Stimulated activated CD8-positive, alpha-beta memory T cell treated with anti-CD3 and anti-CD28 coated beads, Interleukin-7, amount 100 ng/mL, for 24 hours (primary cell): ENCODE measurements around the gene LAD1.

Experiments used
- DNase-seq: peaks from one replicate; pipeline ENCODE4 v3.0.0-alpha.2; 2020; ENCODE audit warnings: low read depth

The LAD1 gene

DNA sequence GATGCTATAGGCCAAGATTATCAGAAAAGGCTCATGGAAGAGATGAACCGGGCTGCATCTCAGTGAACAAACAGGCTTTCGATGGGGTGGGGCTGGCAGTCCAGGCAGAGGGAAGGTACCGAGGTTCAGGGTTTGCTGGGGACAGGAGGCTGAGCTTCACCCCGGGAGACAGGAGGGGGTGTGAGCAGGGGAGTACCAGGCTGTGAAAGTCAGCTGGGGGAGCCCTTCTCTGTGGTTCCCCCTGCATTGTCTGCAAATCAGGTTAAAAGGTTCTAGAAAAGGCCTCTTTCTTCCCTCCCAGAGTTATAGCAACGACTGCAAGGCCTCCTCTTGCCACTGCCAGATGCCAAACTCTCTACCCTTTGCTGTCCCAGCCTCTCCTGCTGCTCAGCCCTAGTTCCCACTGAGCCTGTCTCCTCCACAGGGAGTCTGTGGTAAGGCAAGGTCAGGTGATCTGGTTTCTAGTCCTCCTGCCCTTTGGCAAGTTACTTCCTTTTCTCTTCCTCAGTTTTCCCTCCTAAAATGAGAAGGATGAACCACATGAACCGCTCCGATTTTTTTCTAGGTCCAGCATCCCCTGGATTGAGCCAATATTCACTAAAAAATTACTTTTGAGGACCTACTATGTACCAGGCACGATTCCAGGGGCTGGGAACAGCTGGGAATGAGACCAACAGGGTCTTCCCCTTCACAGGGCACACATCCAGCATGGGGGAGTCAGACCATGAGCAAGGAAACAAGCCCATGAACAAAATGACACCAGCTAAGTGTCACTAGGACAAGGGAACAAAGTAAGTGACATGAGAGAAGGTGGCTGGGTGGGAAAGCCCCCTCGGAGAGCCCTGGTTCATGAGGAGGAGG, 7.2 kb downstream of the LAD1 start:
- DNase-seq, result no peak

- no peak for DNase-seq
Observed at GRCh38 chr1:201391225-201391624, 7.9 kb downstream of the LAD1 start.

GRCh38 chr1:201389051-201389450, 10.1 kb downstream of the LAD1 start:
- DNase-seq, result no peak

- DNase-seq, result no peak
Observed at GRCh38 chr1:201386208-201386607, 12.9 kb downstream of the LAD1 start.

GRCh38 chr1:201385299-201385891, 13.7 kb downstream of the LAD1 start:
- no peak for DNase-seq

DNA sequence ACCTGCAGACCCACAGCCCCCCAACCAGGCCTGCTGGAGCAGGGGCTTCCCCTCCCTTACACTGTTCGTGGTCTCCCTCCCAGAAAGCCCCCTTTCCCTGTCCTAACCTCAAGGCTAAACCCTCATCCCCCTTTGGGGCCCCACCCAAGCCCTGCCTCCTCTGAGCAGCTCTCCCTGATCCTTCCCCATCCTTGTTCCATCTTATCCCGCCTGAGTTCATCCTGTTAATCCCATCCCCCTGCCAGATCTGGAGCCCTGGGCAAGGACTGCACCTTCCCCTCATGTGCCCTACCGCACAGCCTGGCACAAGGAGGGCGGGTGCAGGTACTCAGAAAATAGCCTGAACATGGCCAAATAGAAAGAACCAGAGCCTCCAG, 14.7 kb downstream of the LAD1 start:
- no peak for DNase-seq

- DNase-seq, result no peak
Observed at GRCh38 chr1:201383647-201384405, 15.3 kb downstream of the LAD1 start.

DNA sequence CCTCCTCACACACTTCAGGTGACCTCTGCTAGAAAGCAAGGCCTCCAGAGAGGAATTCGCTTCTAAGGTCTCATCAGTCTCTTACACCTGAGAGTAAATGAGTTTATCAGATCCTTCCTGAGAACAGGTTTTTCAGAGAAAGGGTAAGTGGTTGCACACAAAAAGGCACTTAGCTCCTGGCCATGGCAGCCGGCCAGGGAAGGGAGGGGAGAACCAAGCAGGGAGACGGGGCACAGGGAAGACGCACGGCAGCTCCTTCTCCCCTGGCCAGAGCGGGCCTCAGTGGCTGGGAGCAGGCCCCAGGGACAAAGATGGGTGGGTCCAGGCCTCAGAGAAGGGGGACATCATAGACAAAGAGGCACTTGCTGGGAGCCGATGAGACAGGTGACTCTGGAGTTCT, 18.0 kb downstream of the LAD1 start:
- no peak for DNase-seq

- DNase-seq, result no peak
Observed at GRCh38 chr1:201379733-201380242, 19.3 kb downstream of the LAD1 start.

GRCh38 chr1:201378804-201379203, 20.3 kb downstream of the LAD1 start:
- DNase-seq, result no peak

- DNase-seq, result no peak
Observed at GRCh38 chr1:201377611-201378092, 21.5 kb downstream of the LAD1 start, which contains the start of gene TNNT2. TSS of gene TNNT2 (minus strand) at chr1:201377680. CDS start at chr1:201373254, 4,426 bp downstream.

GRCh38 chr1:201376464-201377374, 22.4 kb downstream of the LAD1 start:
- no peak for DNase-seq

- DNase-seq, result no peak
Observed at GRCh38 chr1:201376107-201376463, 23.0 kb downstream of the LAD1 start.

- DNase-seq, result no peak
Observed at GRCh38 chr1:201375169-201375568, 24.0 kb downstream of the LAD1 start.

GRCh38 chr1:201374364-201374763, 24.8 kb downstream of the LAD1 start:
- DNase-seq, result no peak

DNA sequence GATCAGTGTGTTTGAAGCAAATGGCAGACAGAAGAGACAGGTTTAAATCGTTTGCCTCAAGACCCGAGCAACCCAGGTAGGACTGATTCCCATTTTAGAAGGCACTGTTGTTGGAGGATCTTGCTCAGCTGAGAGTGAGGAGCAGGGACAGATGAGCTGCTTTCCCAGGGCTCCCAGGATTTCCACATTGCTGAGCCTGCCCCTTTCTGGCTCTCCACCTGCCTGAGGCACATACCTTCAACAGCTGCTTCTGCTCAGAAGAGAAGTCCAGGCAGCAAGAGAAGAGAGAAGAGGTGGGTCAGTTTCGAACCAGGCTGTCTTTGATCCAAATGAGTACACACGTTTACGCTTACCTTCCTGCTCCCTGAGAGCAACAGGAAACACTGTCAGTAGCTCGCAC, 27.3 kb downstream of the LAD1 start:
- no peak for DNase-seq

DNA sequence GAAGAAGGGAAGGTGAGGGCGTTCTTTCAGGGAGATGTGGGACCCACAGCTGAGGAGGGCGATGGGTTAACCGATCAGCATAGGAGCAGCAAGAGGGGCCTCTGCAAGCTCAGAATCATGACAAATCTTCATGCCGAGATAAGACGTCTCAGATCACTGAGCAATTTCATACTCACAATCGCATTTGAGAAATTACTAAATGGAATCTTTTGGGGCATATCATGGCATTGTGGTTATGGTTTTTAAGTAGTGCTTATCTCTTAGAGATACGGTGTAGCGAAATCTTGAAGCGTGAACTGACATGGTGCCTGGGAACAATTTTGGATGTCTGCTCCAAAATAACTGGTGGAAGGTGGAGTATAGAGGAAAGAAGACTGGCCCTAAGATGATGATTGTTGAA, 27.8 kb downstream of the LAD1 start:
- no peak for DNase-seq

DNA sequence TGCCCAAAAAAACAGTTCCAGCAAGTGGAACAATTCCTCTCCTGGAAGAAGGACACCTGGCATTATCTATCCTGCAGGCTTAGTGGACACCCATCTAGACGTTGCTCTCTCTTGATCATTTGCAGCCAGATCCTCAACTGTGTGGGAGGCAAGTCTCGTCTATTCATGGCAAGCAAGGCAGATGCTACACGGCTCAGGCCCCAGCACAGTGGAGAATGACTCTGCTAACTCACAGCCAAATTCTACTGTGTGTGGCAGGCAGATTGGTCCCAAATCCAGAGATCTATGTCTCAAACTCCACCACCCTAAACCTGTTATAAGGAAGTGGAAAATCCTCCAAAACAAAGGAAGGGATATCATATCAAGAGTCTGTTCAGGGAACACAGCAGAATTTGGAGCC, 28.6 kb downstream of the LAD1 start:
- DNase-seq, result no peak

GRCh38 chr1:201369209-201369608, 29.9 kb downstream of the LAD1 start:
- DNase-seq, result no peak

GRCh38 chr1:201366696-201367095, 32.4 kb downstream of the LAD1 start:
- DNase-seq, result no peak

GRCh38 chr1:201365251-201365650, 33.9 kb downstream of the LAD1 start:
- no peak for DNase-seq

- DNase-seq, result no peak
Observed at GRCh38 chr1:201364808-201365105, 34.4 kb downstream of the LAD1 start.
